Activated CD8-positive, alpha-beta T cell treated with anti-CD3 and anti-CD28 coated beads for 36 hours (primary cell): ENCODE measurements around the gene MGST3. TPM values are rescaled to one million over a fixed set of nuclear protein-coding genes. Genes with fewer than 3 reads are reported as not detected.

Source experiments
- ATAC-seq: fragments of 200-7000 bp; cut with Tn5 transposase; one replicate; pipeline ENCODE4 v1.10.0; 2021; ENCODE audit warnings: mild to moderate bottlenecking, moderate library complexity
- CTCF ChIA-PET: fragments of 350-600 bp; sonication (Branson Sonifier 250); formaldehyde crosslinking; loops from one replicate; lab custom pipeline; 2021; ENCODE audit warnings: antibody characterized with exemption; lab: Charles Lee
- POLR2A ChIA-PET: fragments of 350-600 bp; sonication (Branson Sonifier 250); formaldehyde crosslinking; loops from one replicate; lab custom pipeline; 2021; ENCODE audit warnings: antibody characterized with exemption; lab: Charles Lee
- DNase-seq: peaks from one replicate; pipeline ENCODE4 v3.0.0-alpha.2; 2020
- H3K27ac Mint-ChIP-seq: one replicate; pipeline ENCODE4 v1.8.0; 2021; ENCODE audit warnings: mild to moderate bottlenecking, mixed read lengths
- H3K27me3 Mint-ChIP-seq: one replicate; pipeline ENCODE4 v1.8.0; 2021; ENCODE audit warnings: mixed read lengths
- H3K36me3 Mint-ChIP-seq: one replicate; pipeline ENCODE4 v1.8.0; 2021; ENCODE audit warnings: low read depth, mixed read lengths
- H3K4me1 Mint-ChIP-seq: one replicate; pipeline ENCODE4 v1.8.0; 2021; ENCODE audit warnings: low read depth, mixed read lengths
- H3K4me3 Mint-ChIP-seq: one replicate; pipeline ENCODE4 v1.8.0; 2021; ENCODE audit warnings: mild to moderate bottlenecking, moderate library complexity, mixed read lengths
- H3K9me3 Mint-ChIP-seq: one replicate; pipeline ENCODE4 v1.8.0; 2021; ENCODE audit warnings: mixed read lengths
- CTCF ChIP-seq: fragments of 200-600 bp; IDR thresholded peaks from one replicate; pipeline ENCODE4 v1.8.0; 2022; ENCODE audit warnings: antibody characterized with exemption, mild to moderate bottlenecking
- intact Hi-C: fragments of 100-400 bp; cut with micrococcal nuclease; formaldehyde crosslinking; loops from one replicate; pipeline ENCODE4 v1.10.0; 2022
- total RNA-seq, 2 experiments: library from RNA; stranded (reverse); gene quantifications; one replicate each; pipeline ENCODE4 v1.2.3, GENCODE V29; 2021

MGST3 gene
- total RNA-seq, 2 experiments from 2014 or later = 23.8 to 26.1 TPM

- POLR2A ChIA-PET = no interaction called here
- Mint-ChIP-seq H3K36me3 (no peaks in the 10 kb centered on the region), H3K4me3 (no peak overlapping the region), H3K27me3 (no peaks in the 10 kb centered on the region), H3K27ac (no peak overlapping the region), H3K9me3 (no peaks in the 10 kb centered on the region), H3K4me1 (peaks cover 24% of the 10 kb centered on the region)
- no peak for TF ChIP-seq CTCF
- CTCF ChIA-PET = interaction anchor here (1.2 to 3.7 kb wide), 2 partner anchors 9 to 31 kb away, joined by 3 to 12 read pairs; no protein-coding TSS in a partner anchor
- ATAC-seq = no peak
- DNase-seq = no peak
- intact Hi-C loops = no loop called here
Observed at GRCh38 chr1:165632152-165632469, 1.1 kb downstream of the MGST3 start.

GRCh38 chr1:165632491-165632890 is 1.5 kb downstream of the MGST3 start:
- POLR2A ChIA-PET = no interaction called here
- DNase-seq (no peak), ATAC-seq (no peak)
- Mint-ChIP-seq H3K9me3 (no peaks in the 10 kb centered on the region), H3K36me3 (no peaks in the 10 kb centered on the region), H3K4me1 (peaks cover 24% of the 10 kb centered on the region), H3K4me3 (no peak overlapping the region), H3K27ac (no peak overlapping the region), H3K27me3 (no peaks in the 10 kb centered on the region)
- no peak for TF ChIP-seq CTCF
- intact Hi-C loops = no loop called here
- CTCF ChIA-PET = interaction anchor here (1.2 to 3.7 kb wide), 2 partner anchors 9 to 31 kb away, joined by 3 to 12 read pairs; no protein-coding TSS in a partner anchor

GRCh38 chr1:165633614-165634013 is 2.6 kb downstream of the MGST3 start:
- Mint-ChIP-seq H3K4me1 (peaks cover 24% of the 10 kb centered on the region), H3K9me3 (no peaks in the 10 kb centered on the region), H3K36me3 (no peaks in the 10 kb centered on the region), H3K27ac (no peak overlapping the region), H3K4me3 (no peak overlapping the region), H3K27me3 (no peaks in the 10 kb centered on the region)
- ATAC-seq = no peak
- ChIA-PET CTCF (interaction anchor here (0.5 kb wide), 1 partner anchor 31 kb away, joined by 3 read pairs; no protein-coding TSS in a partner anchor), POLR2A (no interaction called here)
- no peak for TF ChIP-seq CTCF
- intact Hi-C loops = no loop called here
- DNase-seq = no peak

- H3K27ac Mint-ChIP-seq = no peak overlapping the region
- peaks cover 24% of the 10 kb centered on the region for H3K4me1 Mint-ChIP-seq
- no peak overlapping the region for H3K4me3 Mint-ChIP-seq
- H3K27me3 Mint-ChIP-seq = no peaks in the 10 kb centered on the region
- ChIA-PET POLR2A (interaction anchor here (0.7 kb wide), 1 partner anchor 10 kb away, joined by 3 read pairs; no protein-coding TSS in a partner anchor), CTCF (interaction anchor here (0.5 kb wide), 1 partner anchor 32 kb away, joined by 3 read pairs; no protein-coding TSS in a partner anchor)
- ATAC-seq = no peak
- intact Hi-C loops = no loop called here
- no peak for TF ChIP-seq CTCF
- H3K9me3 Mint-ChIP-seq = no peaks in the 10 kb centered on the region
- no peak for DNase-seq
- no peaks in the 10 kb centered on the region for H3K36me3 Mint-ChIP-seq
Observed at GRCh38 chr1:165634154-165634921, 3.3 kb downstream of the MGST3 start.

GRCh38 chr1:165635329-165635728 is 4.3 kb downstream of the MGST3 start:
- no peak for ATAC-seq
- no peak for TF ChIP-seq CTCF
- ChIA-PET POLR2A (no interaction called here), CTCF (no interaction called here)
- Mint-ChIP-seq H3K9me3 (no peaks in the 10 kb centered on the region), H3K4me1 (peaks cover 28% of the 10 kb centered on the region), H3K27me3 (no peaks in the 10 kb centered on the region), H3K27ac (no peak overlapping the region), H3K36me3 (no peaks in the 10 kb centered on the region), H3K4me3 (no peak overlapping the region)
- intact Hi-C loops = no loop called here
- DNase-seq = no peak
